HepG2 (cell line): ENCODE data around the gene SSBP4. TPM values are rescaled to one million over a fixed set of nuclear protein-coding genes. Genes with fewer than 3 reads are reported as not detected.
A peak's percentile ranks its signal among the peaks of the same experiment; 100 is the strongest.

Experiments
- DMAP1 ChIP-seq: IDR thresholded peaks from 2 replicates; pipeline ENCODE4 v1.6.1; 2016
- DMTF1 ChIP-seq: sonication (generic); formaldehyde crosslinking; IDR thresholded peaks from 2 replicates; pipeline ENCODE4 v1.4.0; 2020; ENCODE audit warnings: mild to moderate bottlenecking, missing genetic modification reagents
- EED ChIP-seq: sonication (generic); formaldehyde crosslinking; IDR thresholded peaks from 2 replicates; pipeline ENCODE4 v1.5.0; 2020; ENCODE audit warnings: mild to moderate bottlenecking, missing genetic modification reagents
- ELF1 ChIP-seq: sonication (generic); formaldehyde crosslinking; IDR thresholded peaks from 2 replicates; pipeline ENCODE4 v1.4.0; 2020; ENCODE audit warnings: missing genetic modification reagents
- HBP1 ChIP-seq: IDR thresholded peaks from 2 replicates; pipeline ENCODE4 v1.6.1; 2016; ENCODE audit warnings: low read depth, control low read depth
- KLF12 ChIP-seq: sonication (generic); formaldehyde crosslinking; IDR thresholded peaks from 2 replicates; pipeline ENCODE4 v1.4.0; 2020; ENCODE audit warnings: missing genetic modification reagents, borderline replicate concordance
- KLF6 ChIP-seq: IDR thresholded peaks from 2 replicates; pipeline ENCODE4 v1.8.0; 2016; ENCODE audit warnings: missing biosample characterization, missing genetic modification reagents
- MIXL1 ChIP-seq: IDR thresholded peaks from 2 replicates; pipeline ENCODE4 v1.6.1; 2016
- PAXIP1 ChIP-seq: sonication (generic); formaldehyde crosslinking; conservative IDR thresholded peaks from 2 replicates; pipeline ENCODE4 v1.4.0; 2020; ENCODE audit warnings: mild to moderate bottlenecking, missing genetic modification reagents, moderate library complexity
- PPARG ChIP-seq: conservative IDR thresholded peaks from 2 replicates; pipeline ENCODE4 v1.6.1; 2016; ENCODE audit warnings: missing biosample characterization, missing genetic modification reagents
- SRSF9 ChIP-seq: fragments of 200-400 bp; formaldehyde crosslinking; IDR thresholded peaks from 2 replicates; pipeline ENCODE4 v1.6.1; 2018; ENCODE audit warnings: borderline replicate concordance, mild to moderate bottlenecking, low read depth, low read length; ENCODE audit not compliant: insufficient read depth, poor library complexity, severe bottlenecking
- ZNF296 ChIP-seq: sonication (generic); formaldehyde crosslinking; conservative IDR thresholded peaks from 2 replicates; pipeline ENCODE4 v1.5.0; 2020; ENCODE audit warnings: mild to moderate bottlenecking, missing genetic modification reagents
- ZNF430 ChIP-seq: sonication (generic); formaldehyde crosslinking; IDR thresholded peaks from 2 replicates; pipeline ENCODE4 v1.9.0; 2021; ENCODE audit warnings: mild to moderate bottlenecking, missing genetic modification reagents
- ZNF510 ChIP-seq: sonication (generic); formaldehyde crosslinking; IDR thresholded peaks from 2 replicates; pipeline ENCODE4 v1.4.0; 2020; ENCODE audit warnings: low read depth, mild to moderate bottlenecking, missing genetic modification reagents
- ZNF564 ChIP-seq: sonication (generic); formaldehyde crosslinking; IDR thresholded peaks from 2 replicates; pipeline ENCODE4 v1.8.1; 2023; ENCODE audit warnings: mild to moderate bottlenecking, missing genetic modification reagents
- ZNF687 ChIP-seq: sonication (generic); formaldehyde crosslinking; IDR thresholded peaks from 2 replicates; pipeline ENCODE4 v1.5.1; 2020; ENCODE audit warnings: mild to moderate bottlenecking, missing genetic modification reagents, moderate library complexity
- ZNF775 ChIP-seq: sonication (generic); formaldehyde crosslinking; IDR thresholded peaks from 2 replicates; pipeline ENCODE4 v1.4.0; 2020; ENCODE audit warnings: missing genetic modification reagents, mild to moderate bottlenecking, moderate library complexity, borderline replicate concordance
- ZSCAN25 ChIP-seq: sonication (generic); formaldehyde crosslinking; IDR thresholded peaks from 2 replicates; pipeline ENCODE4 v1.8.0; 2022; ENCODE audit warnings: mild to moderate bottlenecking, missing genetic modification reagents
- polyA plus RNA-seq, 8 experiments: library from polyadenylated mRNA; depleted of rRNA in 3 of 8; stranded (reverse) in 7 of 8; unstranded in 1 of 8; fragments of >200 nt; fragmentation: Illumina TruSeq in 4 of 8; extraction: Trizol in 4 of 8; gene quantifications; 2 replicates each; pipeline versions ENCODE4 v1.2.1 to v1.2.3, GENCODE V29; 2011 to 2016; ENCODE audit warnings: low read depth in 4 of 8, missing spikeins in 1 of 8, mixed read lengths in 1 of 8; ENCODE audit not compliant: insufficient read depth in 1 of 8
- total RNA-seq, 5 experiments: library from RNA; depleted of rRNA; stranded (reverse); fragments of >200 nt; fragmentation: Illumina TruSeq; extraction: Trizol; gene quantifications; 2 replicates each; pipeline ENCODE4 v1.2.3, GENCODE V29; 2016; ENCODE audit warnings: low read depth in 1 of 5

Gene SSBP4
- total and polyA plus RNA-seq, 2 of the 13 experiments (the other 11 are each of a cell fraction or from before 2014, with no cell fraction given) = 20.8 to 39.5 TPM

- no peak for TF ChIP-seq HBP1
- TF ChIP-seq KLF6 (CRISPR knock-in tag) = no peak
- no peak for TF ChIP-seq PPARG (CRISPR knock-in tag)
- peak; percentile 42 for TF ChIP-seq PAXIP1 (CRISPR knock-in tag)
- TF ChIP-seq ZNF687 (CRISPR knock-in tag) = peak; percentile 87
- no peak for TF ChIP-seq EED (CRISPR knock-in tag)
- no peak for TF ChIP-seq ZNF564 (CRISPR knock-in tag)
- TF ChIP-seq ZNF430 (CRISPR knock-in tag) = no peak
- TF ChIP-seq ZNF775 (CRISPR knock-in tag) = no peak
- TF ChIP-seq DMAP1 (CRISPR knock-in tag) = no peak
- TF ChIP-seq ELF1 (CRISPR knock-in tag) = no peak
- no peak for TF ChIP-seq DMTF1 (CRISPR knock-in tag)
- peak; percentile 94 for TF ChIP-seq ZSCAN25 (CRISPR knock-in tag)
- no peak for TF ChIP-seq ZNF296 (CRISPR knock-in tag)
- 0 out of 2 replicates have a peak, but pooled peaks have one; percentile 14 for TF ChIP-seq MIXL1
- no peak for TF ChIP-seq ZNF510
- no peak for TF ChIP-seq SRSF9
- TF ChIP-seq KLF12 (CRISPR knock-in tag) = 0 out of 2 replicates have a peak, but pooled peaks have one; percentile 41
These were observed 32.0 kb downstream of the SSBP4 start (continued) for GRCh38 chr19:18450931-18451836.
